CD4-positive, alpha-beta T cell treated with Interleukin-4 for 4 hours (primary cell): ENCODE measurements around the gene FAM53A.

Source experiments
- DNase-seq: peaks from one replicate; pipeline ENCODE4 v3.0.0-alpha.2; 2020

FAM53A gene

GRCh38 chr4:1637580-1638271, 46.4 kb downstream of the FAM53A start:
- DNase-seq: no peak

- no peak for DNase-seq
Observed at GRCh38 chr4:1636490-1637211, 47.5 kb downstream of the FAM53A start.

GRCh38 chr4:1635464-1635863, 48.6 kb downstream of the FAM53A start:
- DNase-seq: no peak

- DNase-seq: no peak
Observed at GRCh38 chr4:1633993-1634392, 50.1 kb downstream of the FAM53A start.

- no peak for DNase-seq
Observed at GRCh38 chr4:1632109-1633104, 51.7 kb downstream of the FAM53A start.

- DNase-seq: no peak
Observed at GRCh38 chr4:1631136-1631535, 53.0 kb downstream of the FAM53A start.

GRCh38 chr4:1630266-1630665, 53.8 kb downstream of the FAM53A start:
- DNase-seq: no peak

GRCh38 chr4:1629699-1630083, 54.4 kb downstream of the FAM53A start:
- no peak for DNase-seq

- peak; percentile 52 for DNase-seq
Observed at GRCh38 chr4:1628892-1629698, 55.0 kb downstream of the FAM53A start.

- no peak for DNase-seq
Observed at GRCh38 chr4:1627417-1628313, 56.4 kb downstream of the FAM53A start.

GRCh38 chr4:1626941-1627340, 57.2 kb downstream of the FAM53A start:
- no peak for DNase-seq

GRCh38 chr4:1626151-1626550, 58.0 kb downstream of the FAM53A start:
- DNase-seq: no peak

- DNase-seq: no peak
Observed at GRCh38 chr4:1625600-1626138, 58.4 kb downstream of the FAM53A start.

- DNase-seq: no peak
Observed at GRCh38 chr4:1624519-1624910, 59.6 kb downstream of the FAM53A start.

- DNase-seq: no peak
Observed at GRCh38 chr4:1623821-1624518, 60.1 kb downstream of the FAM53A start.

- no peak for DNase-seq
Observed at GRCh38 chr4:1623400-1623799, 60.7 kb downstream of the FAM53A start.

GRCh38 chr4:1622956-1623355, 61.2 kb downstream of the FAM53A start:
- no peak for DNase-seq

GRCh38 chr4:1622238-1622637, 61.9 kb downstream of the FAM53A start:
- DNase-seq: no peak

GRCh38 chr4:1621526-1621925, 62.6 kb downstream of the FAM53A start:
- DNase-seq: no peak

- no peak for DNase-seq
Observed at GRCh38 chr4:1619151-1619672, 64.9 kb downstream of the FAM53A start.
